Measurements from ENCODE around the gene ATP5IF1. TPM values are rescaled to one million over a fixed set of nuclear protein-coding genes. Genes with fewer than 3 reads are reported as not detected.

The ATP5IF1 gene
- total and polyA plus RNA-seq, 2 of the 13 experiments (the other 11 are each of a cell fraction or from before 2014, with no cell fraction given): 97.7 to 131 TPM

DNA sequence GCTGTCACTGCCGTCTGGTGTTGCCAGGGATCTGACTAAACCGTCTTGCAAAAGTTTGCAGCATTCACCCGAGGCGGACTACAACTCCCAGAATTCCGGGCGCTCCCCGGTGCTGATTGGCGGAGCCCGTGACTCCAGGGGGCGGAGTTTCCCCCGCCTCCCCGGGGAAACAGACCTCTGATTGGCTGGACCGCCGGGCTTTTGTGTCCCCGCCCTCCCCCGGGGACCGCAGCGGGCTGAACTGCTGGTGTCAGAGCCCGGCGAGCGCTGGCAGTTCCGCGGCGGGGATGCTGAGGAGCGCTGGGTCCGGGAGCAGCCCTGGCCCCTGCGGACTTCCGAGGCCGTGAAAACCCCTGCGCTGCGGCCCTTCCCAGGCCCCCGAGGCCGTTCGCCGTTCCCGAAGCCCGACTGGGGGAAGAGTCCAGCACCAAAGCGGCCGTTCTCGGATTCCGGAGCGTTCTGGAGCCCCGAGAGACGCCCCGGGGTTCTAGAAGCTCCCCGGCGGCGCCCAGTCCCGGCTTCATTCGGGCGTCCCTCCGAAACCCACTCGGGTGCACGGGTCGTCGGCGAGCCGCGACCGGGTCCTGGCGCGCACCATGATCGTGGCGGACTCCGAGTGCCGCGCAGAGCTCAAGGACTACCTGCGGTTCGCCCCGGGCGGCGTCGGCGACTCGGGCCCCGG, 23.5 kb downstream of the ATP5IF1 start, which contains the start of gene SESN2 (continued):
- TF ChIP-seq, protein P1, sequence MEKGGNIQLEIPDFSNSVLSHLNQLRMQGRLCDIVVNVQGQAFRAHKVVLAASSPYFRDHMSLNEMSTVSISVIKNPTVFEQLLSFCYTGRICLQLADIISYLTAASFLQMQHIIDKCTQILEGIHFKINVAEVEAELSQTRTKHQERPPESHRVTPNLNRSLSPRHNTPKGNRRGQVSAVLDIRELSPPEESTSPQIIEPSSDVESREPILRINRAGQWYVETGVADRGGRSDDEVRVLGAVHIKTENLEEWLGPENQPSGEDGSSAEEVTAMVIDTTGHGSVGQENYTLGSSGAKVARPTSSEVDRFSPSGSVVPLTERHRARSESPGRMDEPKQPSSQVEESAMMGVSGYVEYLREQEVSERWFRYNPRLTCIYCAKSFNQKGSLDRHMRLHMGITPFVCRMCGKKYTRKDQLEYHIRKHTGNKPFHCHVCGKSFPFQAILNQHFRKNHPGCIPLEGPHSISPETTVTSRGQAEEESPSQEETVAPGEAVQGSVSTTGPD (CRISPR knock-in tag; IDR thresholded peaks at IDR 0.05): no peak
- TF ChIP-seq IRX3 (CRISPR knock-in tag; IDR thresholded peaks at IDR 0.05; ENCODE audit: borderline replicate concordance, low read depth) (no peak), RFXAP (CRISPR knock-in tag; IDR thresholded peaks at IDR 0.05; ENCODE audit: borderline replicate concordance) (peak; percentile 97), ZBTB8A (CRISPR knock-in tag; IDR thresholded peaks at IDR 0.05; ENCODE audit: borderline replicate concordance, low read depth) (no peak), ZNF44 (CRISPR knock-in tag; IDR thresholded peaks at IDR 0.05) (no peak), NFAT5 (CRISPR knock-in tag; IDR thresholded peaks at IDR 0.05) (0 out of 2 replicates have a peak, but pooled peaks have one; percentile 47), ZNF331 (CRISPR knock-in tag; IDR thresholded peaks at IDR 0.05) (0 out of 2 replicates have a peak, but pooled peaks have one; percentile 10), KLF9 (CRISPR knock-in tag; IDR thresholded peaks at IDR 0.05; ENCODE audit: low read depth) (no peak), ZNF362 (CRISPR knock-in tag; IDR thresholded peaks at IDR 0.05; ENCODE audit: borderline replicate concordance) (no peak), BRF2 (CRISPR knock-in tag; IDR thresholded peaks at IDR 0.05) (no peak), HNRNPUL1 (IDR thresholded peaks at IDR 0.05; ENCODE audit: low read depth, low read length) (no peak), ZNF780A (CRISPR knock-in tag; IDR thresholded peaks at IDR 0.05) (no peak), ZMYM4 (CRISPR knock-in tag; IDR thresholded peaks at IDR 0.05) (no peak), ZBTB7A (CRISPR knock-in tag; IDR thresholded peaks at IDR 0.05) (no peak), SCMH1 (CRISPR knock-in tag; IDR thresholded peaks at IDR 0.05; ENCODE audit: borderline replicate concordance) (no peak)
- TF ChIP-seq, protein P2, sequence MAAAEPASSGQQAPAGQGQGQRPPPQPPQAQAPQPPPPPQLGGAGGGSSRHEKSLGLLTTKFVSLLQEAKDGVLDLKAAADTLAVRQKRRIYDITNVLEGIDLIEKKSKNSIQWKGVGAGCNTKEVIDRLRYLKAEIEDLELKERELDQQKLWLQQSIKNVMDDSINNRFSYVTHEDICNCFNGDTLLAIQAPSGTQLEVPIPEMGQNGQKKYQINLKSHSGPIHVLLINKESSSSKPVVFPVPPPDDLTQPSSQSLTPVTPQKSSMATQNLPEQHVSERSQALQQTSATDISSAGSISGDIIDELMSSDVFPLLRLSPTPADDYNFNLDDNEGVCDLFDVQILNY (CRISPR knock-in tag; conservative IDR thresholded peaks at IDR 0.05): no peak

Measured in HepG2 (cell line).